Esophagus muscularis mucosa (tissue), 4 donors: ENCODE results near the gene APBB1. TPM values are rescaled to one million over a fixed set of nuclear protein-coding genes. Genes with fewer than 3 reads are reported as not detected.

Experiments used
- DNase-seq: peaks from one replicate; pipeline ENCODE4 v3.0.0-alpha.2; 2017; ENCODE audit errors: extremely low spot score
- H3K27ac ChIP-seq, 4 donors: fragments of 200-600 bp; sonication (generic); replicated peaks in 1 of 4; 1 replicate in 3 of 4; 2 replicates in 1 of 4; pipeline ENCODE4 v1.5.1; 2016 to 2019; ENCODE audit warnings: mild to moderate bottlenecking in 1 of 4
- H3K27me3 ChIP-seq, 4 donors: fragments of 200-600 bp; sonication (generic); one replicate each; pipeline versions ENCODE4 v1.5.1 to v1.6.0; 2016 to 2019
- H3K36me3 ChIP-seq, 4 donors: fragments of 200-600 bp; sonication (generic); one replicate each; pipeline ENCODE4 v1.5.1; 2016 to 2019
- H3K4me1 ChIP-seq, 4 donors: fragments of 200-600 bp; sonication (generic); one replicate each; pipeline ENCODE4 v1.5.1; 2016 to 2019
- H3K4me3 ChIP-seq, 4 donors: fragments of 200-600 bp; sonication (generic); 1 replicate in 2 of 4; 2 replicates in 2 of 4; pipeline ENCODE4 v1.5.1; 2016 to 2019; ENCODE audit warnings: mild to moderate bottlenecking in 4 of 4, moderate library complexity in 1 of 4
- H3K9me3 ChIP-seq, 4 donors: fragments of 200-600 bp; sonication (generic); 1 replicate in 3 of 4; 2 replicates in 1 of 4; pipeline ENCODE4 v1.5.1; 2016 to 2019
- CTCF ChIP-seq, 3 experiments: fragments of 200-600 bp in 2 of 3; fragments of 450-650 bp in 1 of 3; sonication (generic) in 2 of 3; IDR thresholded peaks; one replicate each; pipeline ENCODE4 v1.5.1; 2017 to 2019; ENCODE audit warnings: antibody characterized with exemption in 3 of 3, mild to moderate bottlenecking in 2 of 3, moderate library complexity in 1 of 3
- EP300 ChIP-seq: sonication (generic); formaldehyde crosslinking; IDR thresholded peaks from one replicate; pipeline ENCODE4 v1.6.1; 2017; ENCODE audit warnings: antibody characterized with exemption
- POLR2A ChIP-seq: fragments of 450-650 bp; IDR thresholded peaks from one replicate; pipeline ENCODE4 v1.6.1; 2017; ENCODE audit warnings: antibody characterized with exemption, moderate library complexity, mild to moderate bottlenecking, low read depth
- POLR2AphosphoS5 ChIP-seq, 2 donors: sonication (generic); formaldehyde crosslinking; IDR thresholded peaks; one replicate each; pipeline ENCODE4 v1.6.1; 2017; ENCODE audit warnings: antibody characterized with exemption in 2 of 2
- WGBS: methylation state at CpG from one replicate; pipeline ENCODE4 v1.1.5; 2018; 5-methylcytosine and 5-hydroxymethylcytosine counted together
- intact Hi-C: fragments of 100-400 bp; cut with DNase I; formaldehyde crosslinking; loops from one replicate; pipeline ENCODE4 v1.15.1; 2023
- total RNA-seq, 4 donors: library from RNA; depleted of rRNA; stranded (reverse); fragments of >200 nt; gene quantifications; one replicate each; pipeline versions ENCODE4 v1.1.0 to v1.2.1, GENCODE V29; 2016

Gene APBB1
- total RNA-seq, 4 donors from 2014 or later = 63.1 to 166 (median 109) TPM

- Histone ChIP-seq H3K36me3 (peaks cover under 1 to 7% (median 5%) of the 10 kb centered on the region in 4 donors), H3K4me1 (no peaks in the 10 kb centered on the region), H3K27ac (no peak overlapping the region), H3K27me3 (no peaks in the 10 kb centered on the region), H3K9me3 (no peaks in the 10 kb centered on the region), H3K4me3 (no peak overlapping the region)
- intact Hi-C loops = loop anchor here (1.0 kb wide), 1 partner anchor 64 kb away; no protein-coding TSS in a partner anchor
- peak; percentile 79 to 89 (median 87) for TF ChIP-seq CTCF (IDR thresholded peaks at IDR 0.05)
- TF ChIP-seq POLR2A = no peak
- no peak for DNase-seq
- 25% methylated on average over 5 of the region's 5 CpGs for WGBS
Measured at GRCh38 chr11:6443269-6444003, 24.5 kb upstream of the APBB1 start.

- Histone ChIP-seq H3K4me3 (no peak overlapping the region), H3K9me3 (no peaks in the 10 kb centered on the region), H3K4me1 (no peaks in the 10 kb centered on the region), H3K36me3 (no peaks in the 10 kb centered on the region), H3K27ac (no peak overlapping the region), H3K27me3 (no peaks in the 10 kb centered on the region)
- 100% methylated on average over 4 of the region's 4 CpGs for WGBS
- intact Hi-C loops = no loop called here
- TF ChIP-seq POLR2A = no peak
- TF ChIP-seq EP300 = no peak
- TF ChIP-seq CTCF (IDR thresholded peaks at IDR 0.05) = no peak
- no peak for TF ChIP-seq POLR2AphosphoS5 (IDR thresholded peaks at IDR 0.05)
- no peak for DNase-seq
Measured at GRCh38 chr11:6442441-6442840, 23.5 kb upstream of the APBB1 start.

- no peak for TF ChIP-seq POLR2AphosphoS5 (IDR thresholded peaks at IDR 0.05)
- no peak for TF ChIP-seq POLR2A
- intact Hi-C loops = no loop called here
- WGBS = 66% methylated on average over 3 of the region's 3 CpGs
- Histone ChIP-seq H3K4me3 (no peak within 1 kb of the TSS), H3K4me1 (no peaks in the 10 kb centered on the region), H3K27ac (no peak within 1 kb of the TSS), H3K27me3 (no peaks in the 10 kb centered on the region), H3K9me3 (no peaks in the 10 kb centered on the region), H3K36me3 (no peaks in the 10 kb centered on the region)
- no peak for DNase-seq
Measured at GRCh38 chr11:6440906-6441358, 22.0 kb upstream of the APBB1 start, which contains the start of gene HPX. Gene HPX, minus strand, starts transcription at chr11:6440987. Its CDS starts 24 bp downstream, at chr11:6440963.

- H3K4me1 ChIP-seq = no peaks in the 10 kb centered on the region
- H3K27ac ChIP-seq = no peak overlapping the region
- no peaks in the 10 kb centered on the region for H3K9me3 ChIP-seq
- no peak overlapping the region for H3K4me3 ChIP-seq
- H3K27me3 ChIP-seq = no peaks in the 10 kb centered on the region
- intact Hi-C loops = loop anchor here (2.0 kb wide), 1 partner anchor 66 kb away; no protein-coding TSS in a partner anchor
- TF ChIP-seq POLR2AphosphoS5 (IDR thresholded peaks at IDR 0.05) = peak in 1 of 2 donors; percentile 20
- TF ChIP-seq CTCF (IDR thresholded peaks at IDR 0.05) = peak; percentile 44 to 64 (median 56)
- TF ChIP-seq POLR2A = no peak
- no peak for TF ChIP-seq EP300
- WGBS = 0% methylated on average over 1 of the region's 1 CpG
- no peak for DNase-seq
- H3K36me3 ChIP-seq = no peaks in the 10 kb centered on the region
Measured at GRCh38 chr11:6438979-6439571, 20.2 kb upstream of the APBB1 start.

GRCh38 chr11:6437993-6438392 lies 19.1 kb upstream of the APBB1 start:
- H3K27me3 ChIP-seq = no peaks in the 10 kb centered on the region
- no peaks in the 10 kb centered on the region for H3K4me1 ChIP-seq
- H3K4me3 ChIP-seq = no peak overlapping the region
- intact Hi-C loops = loop anchor here (2.0 kb wide), 1 partner anchor 67 kb away; no protein-coding TSS in a partner anchor
- no peaks in the 10 kb centered on the region for H3K36me3 ChIP-seq
- H3K27ac ChIP-seq = no peak overlapping the region
- 85% methylated on average over 3 of the region's 3 CpGs for WGBS
- no peak for TF ChIP-seq POLR2AphosphoS5 (IDR thresholded peaks at IDR 0.05)
- TF ChIP-seq EP300 = no peak
- TF ChIP-seq CTCF (IDR thresholded peaks at IDR 0.05) = no peak
- no peak for TF ChIP-seq POLR2A
- H3K9me3 ChIP-seq = no peaks in the 10 kb centered on the region
- DNase-seq = no peak
